HG03175 (cell line): Measurements from ENCODE around the gene SPP2.

ENCODE experiments used
- ATAC-seq: cut with Tn5 transposase; IDR thresholded peaks from one replicate; pipeline ENCODE4 v1.9.1; 2021; ENCODE audit warnings: mild to moderate bottlenecking, moderate library complexity; ENCODE audit not compliant: unreplicated experiment

SPP2 gene, protein sequence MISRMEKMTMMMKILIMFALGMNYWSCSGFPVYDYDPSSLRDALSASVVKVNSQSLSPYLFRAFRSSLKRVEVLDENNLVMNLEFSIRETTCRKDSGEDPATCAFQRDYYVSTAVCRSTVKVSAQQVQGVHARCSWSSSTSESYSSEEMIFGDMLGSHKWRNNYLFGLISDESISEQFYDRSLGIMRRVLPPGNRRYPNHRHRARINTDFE

DNA sequence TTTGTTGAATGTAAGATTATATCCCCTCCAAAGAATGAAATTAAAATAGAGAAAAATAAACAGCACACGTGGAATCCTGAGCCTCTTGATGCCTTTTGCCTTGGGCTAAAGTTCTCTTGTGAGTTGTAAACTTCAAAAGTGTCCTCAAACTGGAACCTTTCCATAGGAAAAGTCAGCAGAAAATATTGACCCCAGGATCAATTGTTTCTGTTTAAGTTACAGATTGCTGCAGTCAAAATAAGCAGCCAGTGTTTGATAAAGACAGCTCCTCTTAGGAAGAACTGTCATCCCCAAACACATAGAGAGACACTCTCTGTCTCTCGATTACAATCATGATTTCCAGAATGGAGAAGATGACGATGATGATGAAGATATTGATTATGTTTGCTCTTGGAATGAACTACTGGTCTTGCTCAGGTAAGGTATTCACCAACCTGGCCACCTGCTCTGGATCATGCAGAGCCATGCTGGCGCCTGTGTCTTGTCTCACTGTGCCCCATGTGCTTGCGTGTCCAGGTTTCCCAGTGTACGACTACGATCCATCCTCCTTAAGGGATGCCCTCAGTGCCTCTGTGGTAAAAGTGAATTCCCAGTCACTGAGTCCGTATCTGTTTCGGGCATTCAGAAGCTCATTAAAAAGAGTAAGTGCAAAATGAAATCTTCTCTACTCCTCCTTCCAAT lies at the start of gene SPP2:
Gene SPP2 (plus strand): TSS at position 248 of the 681 bp plus-strand sequence. CDS start 85 bp downstream, at position 333.
- ATAC-seq, result no peak

GRCh38 chr2:234001380-234002160 lies 48.9 kb upstream of the SPP2 start:
- no peak for ATAC-seq

DNA sequence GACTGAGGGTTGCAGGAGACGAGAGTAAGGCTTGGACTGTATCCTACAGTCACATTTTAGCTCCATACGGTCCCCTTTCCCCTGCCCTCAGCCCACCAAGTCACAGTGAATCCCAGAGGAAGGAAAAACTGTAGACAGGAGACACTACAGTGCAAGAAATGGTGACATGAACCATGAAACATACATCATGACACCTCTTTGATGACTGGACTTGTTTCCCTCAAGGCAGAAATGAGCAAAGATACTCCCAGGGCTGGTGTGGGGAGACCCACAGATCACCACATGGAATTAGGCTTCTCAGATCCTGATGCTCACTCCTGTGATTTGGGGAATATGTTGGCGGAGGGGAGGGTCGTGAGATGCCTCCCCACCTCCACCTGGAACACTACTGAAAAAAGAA lies 48.2 kb upstream of the SPP2 start:
- no peak for ATAC-seq

DNA sequence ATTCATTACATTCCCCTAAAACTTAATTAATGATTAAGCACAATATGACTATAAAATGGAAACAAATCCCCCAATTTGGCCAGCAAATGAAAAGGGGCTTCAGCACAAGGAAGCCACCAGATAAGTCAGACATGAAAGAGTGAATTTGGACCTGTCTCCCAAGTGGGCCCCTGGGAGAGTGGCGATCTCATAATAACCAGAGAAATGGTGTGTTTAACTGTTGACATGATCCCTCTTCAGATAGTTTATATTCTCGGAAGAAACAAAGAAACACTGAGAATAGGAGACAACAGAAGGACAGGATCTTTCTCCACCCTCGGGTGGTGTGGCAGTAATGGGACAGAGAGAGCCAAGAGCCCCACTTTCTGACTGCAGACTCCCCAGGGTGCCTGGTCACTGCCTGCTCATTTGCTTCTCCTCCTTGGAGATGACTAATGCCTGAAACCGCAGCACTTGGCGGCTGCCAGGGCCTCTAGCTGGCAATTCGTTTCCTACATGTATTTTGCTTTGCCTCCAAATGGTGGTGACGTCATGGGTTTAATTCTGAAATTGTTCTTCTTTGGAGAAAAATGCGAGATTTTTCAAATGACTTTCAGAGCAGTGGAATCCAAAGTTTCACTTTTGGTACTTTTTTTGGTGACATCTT lies 46.4 kb upstream of the SPP2 start:
- ATAC-seq, result no peak

- ATAC-seq, result no peak
These were observed 45.4 kb upstream of the SPP2 start for GRCh38 chr2:234005126-234005525.

- no peak for ATAC-seq
These were observed 44.0 kb upstream of the SPP2 start for GRCh38 chr2:234006501-234006900.

GRCh38 chr2:234014427-234014826 lies 36.1 kb upstream of the SPP2 start:
- no peak for ATAC-seq

DNA sequence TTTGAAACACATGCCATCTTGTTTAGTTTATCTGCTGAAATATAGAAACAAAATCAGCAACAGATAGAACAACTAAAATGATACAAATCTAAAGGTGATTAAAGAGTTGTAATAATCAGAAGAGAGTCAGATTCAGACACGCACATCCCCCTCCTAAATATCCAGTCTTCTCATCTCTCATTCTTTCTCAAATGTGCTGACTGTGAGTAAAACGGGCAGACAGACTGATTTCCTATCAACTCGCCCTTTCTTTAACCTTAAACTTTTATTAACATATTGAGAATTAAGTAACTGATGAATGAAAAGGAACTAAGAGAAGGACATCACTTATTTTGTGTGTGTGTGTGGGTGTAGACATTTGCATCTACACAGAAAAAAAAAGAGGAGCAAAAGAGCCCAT lies 34.6 kb upstream of the SPP2 start:
- ATAC-seq, result no peak

DNA sequence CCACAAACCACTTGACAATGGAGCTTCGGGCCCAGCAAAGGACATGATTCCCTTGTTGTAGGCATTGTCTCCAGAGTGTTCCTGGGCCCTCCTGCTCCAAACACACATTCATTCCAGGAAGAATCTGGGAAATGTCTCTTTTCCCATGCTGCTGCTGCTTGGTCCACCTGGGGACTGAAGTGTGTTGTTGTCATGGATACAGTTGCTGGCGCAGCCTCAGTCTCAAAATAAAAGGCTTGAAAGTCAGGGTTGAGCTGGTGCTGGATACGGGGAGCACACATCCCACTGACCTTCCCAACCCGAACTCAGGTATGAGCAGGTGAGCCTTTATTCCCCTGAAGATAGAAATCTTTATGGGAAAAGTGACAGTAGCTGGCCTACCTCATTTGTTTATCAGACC lies 30.6 kb upstream of the SPP2 start:
- ATAC-seq, result no peak

DNA sequence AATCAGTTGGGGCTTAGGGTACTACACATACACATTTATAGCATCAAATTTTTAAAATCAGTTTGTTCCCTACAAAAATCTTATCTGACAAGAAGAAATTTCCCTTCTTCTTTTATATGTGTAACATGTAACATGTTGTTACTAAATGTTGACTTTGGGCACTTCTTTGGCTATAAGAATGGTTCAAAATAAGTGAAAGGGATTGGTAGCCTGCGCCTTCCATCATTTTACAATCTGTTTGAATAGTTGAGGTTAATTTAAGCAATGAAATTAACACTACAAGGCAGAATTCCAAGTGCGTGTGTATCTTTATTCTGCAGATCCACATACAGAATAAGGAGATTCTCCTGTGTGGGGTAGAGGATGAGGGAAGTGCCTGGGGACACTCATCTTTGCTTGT lies 30.2 kb upstream of the SPP2 start:
- ATAC-seq, result no peak

- ATAC-seq, result no peak
These were observed 28.1 kb upstream of the SPP2 start for GRCh38 chr2:234022424-234022823.

DNA sequence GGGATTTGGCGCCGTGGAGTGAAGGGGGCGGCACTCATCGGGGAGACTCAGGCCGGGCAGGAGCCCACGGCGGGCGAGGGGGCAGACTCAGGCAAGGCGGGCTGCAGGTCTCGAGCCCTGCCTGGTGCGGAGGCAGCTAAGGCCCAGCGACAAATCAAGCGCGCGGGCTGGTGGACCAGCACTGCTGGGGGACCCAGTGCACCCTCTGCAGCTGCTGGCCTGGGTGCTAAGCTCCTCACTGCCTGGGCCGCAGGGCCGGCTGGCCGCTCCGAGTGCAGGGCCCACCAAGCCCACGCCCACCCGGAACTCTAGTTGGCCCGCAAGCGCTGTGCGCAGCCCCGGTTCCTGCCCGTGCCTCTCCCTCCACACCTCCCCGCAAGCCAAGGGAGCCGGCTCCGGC lies 26.2 kb upstream of the SPP2 start:
- ATAC-seq, result no peak

DNA sequence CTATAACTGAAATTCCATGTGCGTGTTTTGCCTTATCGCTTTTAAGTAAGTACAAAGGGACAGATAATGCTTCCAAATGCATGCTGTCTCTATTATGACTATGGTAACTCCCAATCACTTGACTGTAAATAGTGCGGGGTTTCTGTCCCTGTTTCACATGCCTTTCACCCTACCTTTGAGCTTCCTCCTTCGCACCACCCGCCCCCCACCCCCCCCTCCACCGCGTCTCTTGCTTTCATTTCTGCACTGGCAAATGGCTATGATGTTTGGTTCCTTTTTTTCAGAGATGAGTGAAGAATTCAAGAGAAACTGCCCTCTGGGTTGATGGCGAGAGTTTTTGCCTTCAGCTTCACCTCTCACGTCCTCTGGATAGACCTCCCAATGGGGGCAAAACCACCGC lies 25.0 kb upstream of the SPP2 start:
- ATAC-seq, result peak; percentile 56

DNA sequence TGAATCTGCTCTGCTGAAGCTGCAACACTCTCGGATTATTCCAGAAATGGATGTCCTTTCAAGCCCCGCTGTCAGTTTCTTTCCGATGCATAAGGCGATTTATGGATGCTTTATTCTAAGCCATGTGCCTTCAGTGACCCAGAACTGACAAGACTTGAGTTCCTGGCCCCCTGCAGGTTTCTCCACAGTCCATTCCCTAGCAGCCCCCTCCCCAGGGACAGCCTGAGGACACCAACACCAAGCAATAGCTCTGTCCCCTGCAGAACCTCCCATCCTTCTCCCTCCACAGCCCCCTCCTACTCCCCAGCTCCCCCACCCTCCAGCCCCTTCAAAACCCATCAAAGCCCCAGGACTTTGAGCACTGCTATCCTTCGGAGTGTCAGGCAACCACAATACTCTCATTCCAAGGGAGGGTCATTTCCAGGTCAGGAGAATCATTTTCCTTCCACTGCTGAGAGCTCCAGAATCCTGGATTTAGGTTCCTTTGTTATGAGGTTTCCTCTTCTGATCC lies 24.6 kb upstream of the SPP2 start:
- ATAC-seq, result no peak

- ATAC-seq, result no peak
These were observed 23.7 kb upstream of the SPP2 start for GRCh38 chr2:234026693-234027254.

DNA sequence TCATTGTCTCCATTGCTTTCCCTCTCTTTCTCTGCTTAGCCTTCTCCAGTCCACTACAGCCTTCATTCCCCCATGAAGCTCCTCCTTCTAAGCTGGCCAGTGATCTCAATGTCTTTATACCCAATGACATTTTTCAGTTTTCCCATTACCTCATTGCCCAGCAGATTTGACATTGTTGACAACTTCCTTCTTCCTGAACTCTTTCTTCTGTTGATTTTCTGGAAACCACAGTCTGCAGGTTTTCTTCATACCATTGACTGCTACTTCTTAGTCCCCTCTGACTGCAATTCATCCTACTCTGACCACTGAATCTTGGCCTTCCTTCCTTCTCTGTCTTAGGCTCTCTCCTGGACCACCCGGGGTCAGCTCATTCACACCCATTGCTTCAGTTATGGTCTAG lies 22.9 kb upstream of the SPP2 start:
- ATAC-seq, result no peak

DNA sequence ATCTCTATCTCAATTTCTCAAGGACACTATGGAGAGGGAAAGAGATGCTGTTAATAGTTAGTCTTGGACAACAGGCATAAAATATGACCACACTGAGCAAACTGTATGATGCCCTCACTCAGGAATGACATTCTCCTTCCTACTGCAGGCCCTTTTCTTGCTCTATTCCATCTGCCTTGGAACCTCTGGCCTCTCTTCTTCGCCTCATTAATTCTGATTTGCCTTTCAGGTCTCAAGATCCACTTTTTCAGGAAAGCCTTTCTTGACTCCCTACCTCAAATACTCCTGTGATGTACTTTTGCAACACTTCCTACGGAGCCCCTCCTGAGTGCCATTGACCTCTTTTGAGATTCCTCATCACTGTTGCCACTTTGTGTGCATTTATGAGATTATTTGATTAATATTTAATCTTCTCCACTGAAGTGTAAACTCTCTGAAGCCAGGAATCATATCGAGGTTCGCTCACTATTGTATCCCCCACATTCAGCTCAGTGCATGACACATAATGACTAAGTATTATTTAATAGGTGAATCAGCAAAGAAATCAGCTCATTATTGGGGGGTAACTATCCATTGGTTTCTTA lies 21.3 kb upstream of the SPP2 start:
- no peak for ATAC-seq

- ATAC-seq, result no peak
These were observed 19.3 kb upstream of the SPP2 start for GRCh38 chr2:234031207-234031606.

GRCh38 chr2:234032279-234032856 lies 18.1 kb upstream of the SPP2 start:
- ATAC-seq, result no peak

GRCh38 chr2:234033174-234033573 lies 17.3 kb upstream of the SPP2 start:
- ATAC-seq, result no peak
